ENCODE data around the gene ARHGEF1. TPM values are rescaled to one million over a fixed set of nuclear protein-coding genes. Genes with fewer than 3 reads are reported as not detected.

Gene ARHGEF1
- total RNA-seq, 3 donors from 2014 or later (not counting 1 experiment from before 2014, with no cell fraction given), result 1,177 to 1,409 (median 1,354) TPM

DNA sequence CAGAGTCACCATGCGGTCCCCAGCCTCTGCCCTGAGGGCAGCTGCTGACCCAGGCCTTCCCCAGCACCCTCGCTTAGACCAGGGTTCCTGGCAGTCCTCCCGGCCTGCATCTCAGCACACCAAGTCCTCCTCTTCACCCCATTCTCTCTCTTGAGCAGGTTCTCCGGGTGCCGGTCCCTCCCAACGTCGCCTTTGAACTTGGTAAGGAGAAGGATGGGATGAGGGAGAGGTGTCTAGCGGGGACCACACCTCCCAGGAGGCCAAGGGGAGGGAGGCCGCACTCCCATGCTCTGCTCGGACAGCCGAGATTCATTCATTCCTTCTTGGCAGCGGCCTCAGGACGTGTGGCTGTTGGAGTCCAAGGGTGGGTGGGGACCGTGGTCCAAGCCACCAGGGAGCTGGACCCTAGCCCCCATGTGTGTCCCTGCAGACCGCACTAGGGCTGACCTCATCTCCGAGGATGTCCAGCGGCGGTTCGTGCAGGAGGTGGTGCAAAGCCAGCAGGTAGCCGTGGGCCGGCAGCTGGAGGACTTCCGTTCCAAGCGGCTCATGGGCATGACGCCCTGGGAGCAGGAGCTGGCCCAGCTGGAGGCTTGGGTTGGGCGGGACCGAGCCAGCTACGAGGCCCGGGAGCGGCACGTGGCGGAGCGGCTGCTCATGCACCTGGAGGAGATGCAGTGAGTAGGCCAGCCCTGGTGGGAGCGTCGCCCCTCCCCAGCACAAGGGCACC lies 9.4 kb downstream of the ARHGEF1 start:
- no peaks in the 10 kb centered on the region for H3K27me3 Mint-ChIP-seq (ENCODE audit: low read depth in 2 of 2)
- ATAC-seq (no peak), DNase-seq (no peak)
- intact Hi-C loops (cut with micrococcal nuclease), result no loop called here
- Histone ChIP-seq H3K9me3 (ENCODE audit: control insufficient read depth, insufficient read depth, low read length) (no peaks in the 10 kb centered on the region), H3K36me3 (ENCODE audit: control insufficient read depth, insufficient read depth, low read length) (peaks cover 67% of the 10 kb centered on the region), H3K4me1 (ENCODE audit: control insufficient read depth, insufficient read depth, low read length) (peaks cover 96% of the 10 kb centered on the region), H3K4me3 (ENCODE audit: low read length) (no peak overlapping the region), H3K27ac (ENCODE audit: low read length) (peak overlapping the region; percentile 53), H3K27me3 (ENCODE audit: control insufficient read depth, insufficient read depth, low read length) (no peaks in the 10 kb centered on the region)
- TF ChIP-seq, protein P1, sequence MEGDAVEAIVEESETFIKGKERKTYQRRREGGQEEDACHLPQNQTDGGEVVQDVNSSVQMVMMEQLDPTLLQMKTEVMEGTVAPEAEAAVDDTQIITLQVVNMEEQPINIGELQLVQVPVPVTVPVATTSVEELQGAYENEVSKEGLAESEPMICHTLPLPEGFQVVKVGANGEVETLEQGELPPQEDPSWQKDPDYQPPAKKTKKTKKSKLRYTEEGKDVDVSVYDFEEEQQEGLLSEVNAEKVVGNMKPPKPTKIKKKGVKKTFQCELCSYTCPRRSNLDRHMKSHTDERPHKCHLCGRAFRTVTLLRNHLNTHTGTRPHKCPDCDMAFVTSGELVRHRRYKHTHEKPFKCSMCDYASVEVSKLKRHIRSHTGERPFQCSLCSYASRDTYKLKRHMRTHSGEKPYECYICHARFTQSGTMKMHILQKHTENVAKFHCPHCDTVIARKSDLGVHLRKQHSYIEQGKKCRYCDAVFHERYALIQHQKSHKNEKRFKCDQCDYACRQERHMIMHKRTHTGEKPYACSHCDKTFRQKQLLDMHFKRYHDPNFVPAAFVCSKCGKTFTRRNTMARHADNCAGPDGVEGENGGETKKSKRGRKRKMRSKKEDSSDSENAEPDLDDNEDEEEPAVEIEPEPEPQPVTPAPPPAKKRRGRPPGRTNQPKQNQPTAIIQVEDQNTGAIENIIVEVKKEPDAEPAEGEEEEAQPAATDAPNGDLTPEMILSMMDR (IDR thresholded peaks at IDR 0.05), result no peak
- peak overlapping the region; percentile 85 to 88 for H3K27ac Mint-ChIP-seq
- peaks cover 14% of the 10 kb centered on the region for H3K36me3 Mint-ChIP-seq
- no peak overlapping the region for H3K4me3 Mint-ChIP-seq
- WGBS (ENCODE audit: insufficient coverage), result 95% methylated on average over 34 of the region's 34 CpGs
- H3K9me3 Mint-ChIP-seq, result no peaks in the 10 kb centered on the region
- peaks cover 55 to 76% of the 10 kb centered on the region in 2 donors for H3K4me1 Mint-ChIP-seq

DNA sequence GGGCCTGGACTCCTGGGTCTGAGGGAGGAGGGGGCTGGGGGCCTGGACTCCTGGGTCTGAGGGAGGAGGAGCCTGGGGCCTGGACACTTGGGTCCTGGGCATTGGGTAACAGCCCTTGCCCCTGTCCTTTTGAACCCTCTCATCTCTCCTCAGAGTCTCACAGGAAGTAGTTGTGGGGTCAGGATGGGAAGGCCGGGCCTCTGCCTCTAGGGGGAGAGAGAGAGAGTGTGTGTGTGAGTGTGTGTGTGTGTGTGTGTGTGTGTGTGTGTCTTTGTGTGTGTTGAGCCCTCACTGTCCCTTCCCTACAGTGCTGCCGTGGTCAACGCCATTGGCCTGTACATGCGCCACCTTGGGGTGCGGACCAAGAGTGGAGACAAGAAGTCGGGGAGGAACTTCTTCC lies 10.9 kb downstream of the ARHGEF1 start:
- Histone ChIP-seq H3K4me1 (ENCODE audit: control insufficient read depth, insufficient read depth, low read length) (peaks cover 89% of the 10 kb centered on the region), H3K36me3 (ENCODE audit: control insufficient read depth, insufficient read depth, low read length) (peaks cover 75% of the 10 kb centered on the region), H3K27me3 (ENCODE audit: control insufficient read depth, insufficient read depth, low read length) (no peaks in the 10 kb centered on the region), H3K27ac (ENCODE audit: low read length) (peak overlapping the region; percentile 39), H3K9me3 (ENCODE audit: control insufficient read depth, insufficient read depth, low read length) (no peaks in the 10 kb centered on the region), H3K4me3 (ENCODE audit: low read length) (no peak overlapping the region)
- TF ChIP-seq, protein P1 (IDR thresholded peaks at IDR 0.05), result no peak
- DNase-seq (peak in 1 of 2 donors; percentile 58), ATAC-seq (peak; percentile 48 to 70 (median 49))
- H3K4me1 Mint-ChIP-seq, result peaks cover 45 to 75% of the 10 kb centered on the region in 2 donors
- H3K9me3 Mint-ChIP-seq, result no peaks in the 10 kb centered on the region
- peaks cover 15% of the 10 kb centered on the region for H3K36me3 Mint-ChIP-seq
- H3K4me3 Mint-ChIP-seq, result peak overlapping the region; percentile 42
- H3K27me3 Mint-ChIP-seq (ENCODE audit: low read depth in 2 of 2), result no peaks in the 10 kb centered on the region
- intact Hi-C loops (cut with micrococcal nuclease), result no loop called here
- 63% methylated on average over 6 of the region's 6 CpGs for whole genome bisulfite sequencing (ENCODE audit: insufficient coverage)
- peak overlapping the region; percentile 77 to 92 for H3K27ac Mint-ChIP-seq

DNA sequence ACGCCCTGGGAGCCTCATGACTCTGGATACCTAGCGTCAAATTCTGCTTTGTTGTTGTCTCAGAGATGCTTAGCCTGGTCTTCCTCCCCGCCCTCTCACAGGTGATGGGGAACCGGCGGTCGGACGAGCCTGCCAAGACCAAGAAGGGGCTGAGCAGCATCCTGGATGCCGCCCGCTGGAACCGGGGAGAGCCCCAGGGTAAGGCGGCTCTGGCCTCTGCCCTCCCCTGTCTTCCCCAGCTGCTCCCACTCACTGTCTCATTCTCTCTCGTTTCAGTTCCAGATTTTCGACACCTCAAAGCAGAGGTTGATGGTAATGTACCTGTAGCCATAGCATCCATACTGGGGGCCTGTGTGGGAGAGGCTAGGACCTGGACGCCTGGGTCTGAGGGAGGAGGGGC lies 11.4 kb downstream of the ARHGEF1 start:
- Mint-ChIP-seq H3K9me3 (no peaks in the 10 kb centered on the region), H3K27me3 (ENCODE audit: low read depth in 2 of 2) (no peaks in the 10 kb centered on the region), H3K4me3 (peak overlapping the region; percentile 11), H3K27ac (peak overlapping the region; percentile 77 to 92), H3K4me1 (peaks cover 45 to 75% of the 10 kb centered on the region in 2 donors), H3K36me3 (peaks cover 20% of the 10 kb centered on the region)
- intact Hi-C loops (cut with micrococcal nuclease), result no loop called here
- Histone ChIP-seq H3K4me3 (ENCODE audit: low read length) (no peak overlapping the region), H3K36me3 (ENCODE audit: control insufficient read depth, insufficient read depth, low read length) (peaks cover 75% of the 10 kb centered on the region), H3K9me3 (ENCODE audit: control insufficient read depth, insufficient read depth, low read length) (no peaks in the 10 kb centered on the region), H3K27ac (ENCODE audit: low read length) (peak overlapping the region; percentile 39), H3K4me1 (ENCODE audit: control insufficient read depth, insufficient read depth, low read length) (peaks cover 84% of the 10 kb centered on the region), H3K27me3 (ENCODE audit: control insufficient read depth, insufficient read depth, low read length) (no peaks in the 10 kb centered on the region)
- 91% methylated on average over 13 of the region's 14 CpGs for WGBS (ENCODE audit: insufficient coverage)
- no peak for DNase-seq
- ATAC-seq, result no peak
- TF ChIP-seq, protein P1 (IDR thresholded peaks at IDR 0.05), result no peak

All from natural killer cell (primary cell).